ENCODE results near the gene SLC66A2.

DNA sequence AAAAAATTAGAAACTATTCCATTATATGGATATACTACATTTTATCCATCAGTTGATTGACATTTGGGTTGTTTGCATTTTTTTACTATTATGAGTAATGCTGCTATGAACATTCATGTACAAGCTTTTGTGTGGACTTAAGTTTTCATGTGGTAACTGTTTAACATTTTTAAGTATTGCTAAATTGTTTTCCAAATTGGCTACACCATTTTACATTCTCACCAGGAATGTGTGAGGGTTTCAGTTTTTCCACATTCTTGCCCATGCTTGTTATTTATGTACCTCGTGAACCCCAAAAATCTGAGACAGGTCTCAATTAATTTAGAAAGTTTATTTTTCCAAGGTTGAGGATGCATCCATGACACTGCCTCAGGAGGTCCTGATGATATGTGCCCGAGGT is 40.0 kb upstream of the SLC66A2 start:
- no peak for TF ChIP-seq POLR2A (IDR thresholded peaks at IDR 0.05)
- no peak for TF ChIP-seq CTCF (IDR thresholded peaks at IDR 0.05)
